K562 (cell line): ENCODE measurements around the gene C17orf78. TPM values are rescaled to one million over a fixed set of nuclear protein-coding genes. Genes with fewer than 3 reads are reported as not detected.

Experiments
- ATAC-seq: fragments of 200-7000 bp; cut with Tn5 transposase; 3 replicates; pipeline ENCODE4 v1.9.1; 2020; ENCODE audit warnings: moderate library complexity
- BruUV-seq: library from RNA; stranded (reverse); fragments of 400-500 nt; replicated peaks from 2 replicates; lab custom pipeline; 2021; lab: Mats Ljungman, UMichigan
- CTCF ChIA-PET: fragments of 300-600 bp; formaldehyde crosslinking; extraction: SDS; loops from one replicate; lab custom pipeline; 2021; ENCODE audit warnings: low intra/inter-chr PET ratio; lab: Yijun Ruan, JAX
- POLR2A ChIA-PET: fragments of 300-600, 350-650 bp; sonication (Branson Sonifier 250); formaldehyde crosslinking; extraction: SDS; loops from one replicate; lab custom pipeline; 2021; ENCODE audit warnings: antibody characterized with exemption, inconsistent platforms; lab: Yijun Ruan, JAX
- DNase-seq, 4 experiments: peaks; one replicate each; pipeline versions ENCODE4 v3.0.0 to v3.0.0-alpha.2; 2011 to 2018; ENCODE audit warnings: low spot score in 3 of 4, mixed read lengths in 3 of 4; ENCODE audit errors: extremely low read depth in 1 of 4
- FAIRE-seq: peaks from 2 replicates; lab custom pipeline; 2011; peaks lifted over from hg19 to GRCh38; lab: Jason Lieb, UNC
- H2AFZ ChIP-seq: 2 replicates; pipeline ENCODE4 v1.6.0; 2011; ENCODE audit warnings: low read depth, low read length, control low read depth, inconsistent platforms
- H3K27ac ChIP-seq: fragments of 200-600 bp; 3 replicates; pipeline ENCODE4 v1.8.0; 2011; ENCODE audit warnings: low read depth, mild to moderate bottlenecking, control low read depth, inconsistent platforms, low read length, moderate library complexity, mixed read lengths; ENCODE audit errors: extremely low read depth
- H3K27me3 ChIP-seq, 2 experiments: fragments of 300-600 bp in 1 of 2; 2 replicates in 1 of 2; 3 replicates in 1 of 2; pipeline versions ENCODE4 v1.6.0 to v1.8.0; 2011; ENCODE audit warnings: inconsistent platforms in 2 of 2, low read length in 2 of 2, mild to moderate bottlenecking in 1 of 2, mixed read lengths in 1 of 2, moderate library complexity in 1 of 2; ENCODE audit not compliant: control insufficient read depth in 2 of 2, insufficient read depth in 2 of 2
- H3K36me3 ChIP-seq: fragments of 300-600 bp; 3 replicates; pipeline ENCODE4 v1.8.0; 2011; ENCODE audit warnings: mild to moderate bottlenecking, low read length, inconsistent platforms; ENCODE audit not compliant: control insufficient read depth, insufficient read depth
- H3K4me1 ChIP-seq, 2 experiments: fragments of 200-600 bp in 1 of 2; replicated peaks in 1 of 2; 2 replicates in 1 of 2; 3 replicates in 1 of 2; pipeline versions ENCODE4 v1.5.1 to v1.8.0; 2011; ENCODE audit warnings: inconsistent platforms in 2 of 2, low read length in 2 of 2, mild to moderate bottlenecking in 1 of 2, mixed read lengths in 1 of 2, moderate library complexity in 1 of 2; ENCODE audit not compliant: control insufficient read depth in 2 of 2, insufficient read depth in 2 of 2
- H3K4me2 ChIP-seq: 2 replicates; pipeline ENCODE4 v1.6.1; 2011; ENCODE audit warnings: low read length, control low read depth, inconsistent platforms, mixed read lengths; ENCODE audit not compliant: insufficient read depth
- H3K4me3 ChIP-seq: fragments of 200-600 bp; sonication (generic), shearing (Covaris generic); 2 replicates; pipeline ENCODE4 v1.5.1; 2016; ENCODE audit warnings: control low read depth, inconsistent platforms
- H3K79me2 ChIP-seq: fragments of 200-600 bp; 3 replicates; pipeline ENCODE4 v1.8.0; 2011; ENCODE audit warnings: low read length, inconsistent platforms; ENCODE audit not compliant: control insufficient read depth, insufficient read depth
- H3K9ac ChIP-seq, 2 experiments: 2 replicates each; pipeline versions ENCODE4 v1.6.0 to v1.6.1; 2011; ENCODE audit warnings: low read depth in 2 of 2, low read length in 2 of 2, control low read depth in 1 of 2, inconsistent platforms in 1 of 2, mild to moderate bottlenecking in 1 of 2, mixed read lengths in 1 of 2; ENCODE audit not compliant: insufficient read depth in 1 of 2
- H3K9me1 ChIP-seq: one replicate; pipeline ENCODE4 v1.6.0; 2011; ENCODE audit warnings: inconsistent platforms, mild to moderate bottlenecking, low read length, moderate library complexity; ENCODE audit not compliant: control insufficient read depth, insufficient read depth
- H3K9me3 ChIP-seq: replicated peaks from 2 replicates; pipeline ENCODE4 v1.5.1; 2011; ENCODE audit warnings: low read depth, low read length, inconsistent platforms; ENCODE audit not compliant: control insufficient read depth, insufficient read depth
- H4K20me1 ChIP-seq: replicated peaks from 2 replicates; pipeline ENCODE4 v1.6.1; 2011; ENCODE audit warnings: low read length, inconsistent platforms, mixed read lengths; ENCODE audit not compliant: control insufficient read depth, insufficient read depth
- ATF1 ChIP-seq, 2 experiments: fragments of 450-650 bp in 1 of 2; IDR thresholded peaks; 2 replicates each; pipeline ENCODE4 v1.6.1; 2016; ENCODE audit warnings: missing compliant biosample characterization in 1 of 2, missing genetic modification characterization in 1 of 2
- BCOR ChIP-seq: fragments of 450-650 bp; IDR thresholded peaks from 2 replicates; pipeline ENCODE4 v1.6.1; 2016
- FOXP1 ChIP-seq: sonication (generic); formaldehyde crosslinking; IDR thresholded peaks from 2 replicates; pipeline ENCODE4 v1.8.0; 2022; ENCODE audit warnings: mild to moderate bottlenecking, missing genetic modification reagents
- KDM2B ChIP-seq: fragments of 250-450 bp; sonication (Bioruptor Pico); IDR thresholded peaks from 2 replicates; pipeline ENCODE4 v1.8.0; 2021; ENCODE audit warnings: mild to moderate bottlenecking, moderate library complexity
- NR3C1 ChIP-seq: sonication (generic); formaldehyde crosslinking; IDR thresholded peaks from 2 replicates; pipeline ENCODE4 v1.8.1; 2022; ENCODE audit warnings: missing genetic modification reagents
- NRF1 ChIP-seq, 2 experiments: fragments of 450-650 bp; IDR thresholded peaks in 1 of 2; conservative IDR thresholded peaks in 1 of 2; 2 replicates each; pipeline ENCODE4 v1.6.1; 2014; ENCODE audit warnings: mild to moderate bottlenecking in 2 of 2
- PCBP2 ChIP-seq: fragments of 200-400 bp; formaldehyde crosslinking; IDR thresholded peaks from 2 replicates; pipeline ENCODE4 v1.6.1; 2018; ENCODE audit warnings: low read length, low read depth, mild to moderate bottlenecking, moderate library complexity; ENCODE audit not compliant: poor library complexity, severe bottlenecking
- TRIM28 ChIP-seq: fragments of 450-650 bp; IDR thresholded peaks from 2 replicates; pipeline ENCODE4 v1.6.1; 2017
- WGBS: fragments of 100-300 bp; shearing (Covaris generic); methylation state at CpG from one replicate; pipeline ENCODE4 v1.1.6; 2016; ENCODE audit warnings: low coverage, mixed read lengths; ENCODE audit not compliant: insufficient coverage; ENCODE audit errors: missing lambda C conversion rate; 5-methylcytosine and 5-hydroxymethylcytosine counted together
- in situ Hi-C: fragments of 300-500 bp; cut with MboI; formaldehyde crosslinking; loops from 4 replicates; pipeline ENCODE4 v1.15.0; 2018; ENCODE audit warnings: inconsistent platforms, mixed read lengths
- intact Hi-C: fragments of 100-400 bp; cut with micrococcal nuclease; formaldehyde crosslinking; loops from 2 replicates; pipeline ENCODE4 v1.14.2; 2022
- polyA plus RNA-seq, 8 experiments: library from polyadenylated mRNA; depleted of rRNA in 4 of 8; stranded (reverse) in 5 of 8; unstranded in 3 of 8; fragments of >200 nt; fragmentation: Nextera tagmentation in 2 of 8; fragmentation: Illumina TruSeq in 1 of 8; extraction: Ambion mirVana in 2 of 8; extraction: Trizol in 1 of 8; gene quantifications; 2 replicates each; pipeline versions ENCODE4 v1.2.1 to v1.2.3, GENCODE V29; 2011 to 2014; ENCODE audit warnings: inconsistent platforms in 1 of 8, missing spikeins in 1 of 8
- total RNA-seq, 7 experiments: library from RNA; depleted of rRNA in 6 of 7; stranded (reverse); fragments of >200 nt in 6 of 7; fragmentation: Illumina TruSeq in 2 of 7; extraction: Trizol in 2 of 7; gene quantifications; 2 replicates each; pipeline versions ENCODE4 v1.2.1 to v1.2.3, GENCODE V29; 2011 to 2021; ENCODE audit warnings: low replicate concordance in 1 of 7
- TF ChIP-seq, protein P1 (sequence below), 3 experiments: fragments of 200-800 bp in 1 of 3; sonication (Bioruptor generic) in 1 of 3; sonication (generic) in 1 of 3; formaldehyde crosslinking in 1 of 3; IDR thresholded peaks; 2 replicates each; pipeline versions ENCODE4 v1.6.1 to v1.8.0; 2016 to 2022; ENCODE audit warnings: mild to moderate bottlenecking in 2 of 3, missing compliant biosample characterization in 2 of 3, missing genetic modification characterization in 2 of 3, missing genetic modification reagents in 1 of 3

Gene C17orf78
- total and polyA plus RNA-seq, 9 of the 15 experiments (the other 6 are each of a cell fraction or from before 2014, with no cell fraction given): not detected

DNA sequence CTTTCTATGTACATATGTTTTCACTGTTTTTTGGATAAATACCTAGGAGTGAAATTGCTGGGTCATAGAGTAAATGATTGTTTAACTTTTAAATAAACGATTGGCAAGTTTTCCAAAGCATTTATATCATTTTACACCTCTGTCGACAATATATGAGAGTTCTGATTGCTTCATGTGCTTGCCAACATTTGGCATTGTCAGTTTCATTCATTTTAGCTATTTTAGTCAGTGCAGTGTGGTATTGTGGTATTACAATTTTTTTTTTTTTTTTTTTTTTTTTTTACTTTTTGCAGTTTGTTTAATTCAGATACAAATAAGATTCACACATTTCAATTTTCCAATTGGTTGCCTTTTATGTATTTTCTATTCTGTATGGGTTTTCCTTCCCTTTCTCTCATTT is 56.9 kb downstream of the C17orf78 start:
- no peaks in the 10 kb centered on the region for H3K9me1 ChIP-seq
- intact Hi-C loops: no loop called here
- no peak for DNase-seq
- no peak for ATAC-seq
- no peaks in the 10 kb centered on the region for H4K20me1 ChIP-seq
- peaks cover 52% of the 10 kb centered on the region for H3K36me3 ChIP-seq
- ChIA-PET POLR2A (interaction anchor here (0.8 kb wide), 1 partner anchor 13 kb away, joined by 3 read pairs; no protein-coding TSS in a partner anchor), CTCF (no interaction called here)
- TF ChIP-seq NRF1 (conservative IDR thresholded peaks at IDR 0.05 in 1 of 2, IDR thresholded peaks at IDR 0.05 in 1 of 2) (no peak), ATF1 (CRISPR knock-in tag; IDR thresholded peaks at IDR 0.05) (no peak), ATF1 (tag; IDR thresholded peaks at IDR 0.05) (no peak), TRIM28 (no peak), KDM2B (no peak), FOXP1 (CRISPR knock-in tag) (no peak), BCOR (no peak), PCBP2 (no peak), NR3C1 (CRISPR knock-in tag) (no peak)
- TF ChIP-seq, protein P1, sequence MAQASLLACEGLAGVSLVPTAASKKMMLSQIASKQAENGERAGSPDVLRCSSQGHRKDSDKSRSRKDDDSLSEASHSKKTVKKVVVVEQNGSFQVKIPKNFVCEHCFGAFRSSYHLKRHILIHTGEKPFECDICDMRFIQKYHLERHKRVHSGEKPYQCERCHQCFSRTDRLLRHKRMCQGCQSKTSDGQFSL (CRISPR knock-in tag; IDR thresholded peaks at IDR 0.05): no peak
- TF ChIP-seq, protein P1 (tag; IDR thresholded peaks at IDR 0.05): no peak
- H3K9me3 ChIP-seq: no peaks in the 10 kb centered on the region
- H3K27me3 ChIP-seq: no peaks in the 10 kb centered on the region
- in situ Hi-C loops: no loop called here
- no peak overlapping the region for H3K4me3 ChIP-seq
- no TSS peak for BruUV-seq
- H2AFZ ChIP-seq: no peak overlapping the region
- 94% methylated on average over 2 of the region's 2 CpGs for WGBS
- H3K79me2 ChIP-seq: no peaks in the 10 kb centered on the region
- peaks cover 5 to 11% of the 10 kb centered on the region in 2 experiments; a peak in 3 of 5 replicates for H3K4me1 ChIP-seq
- no peak overlapping the region for H3K27ac ChIP-seq
- no peak for FAIRE-seq
- H3K9ac ChIP-seq: no peak overlapping the region
- H3K4me2 ChIP-seq: no peak overlapping the region
